GM20000 (cell line): ENCODE results near the gene UBE2C.
"Not testable (repeated sequence)": the region's sequence is repeated elsewhere in the genome, so short reads cannot be mapped to it uniquely, and the experiment has no call there.

Source experiments
- DNase-seq: peaks from one replicate; pipeline ENCODE4 v3.0.0; 2012; ENCODE audit warnings: low spot score
- TF ChIP-seq, protein P1 (sequence below): IDR thresholded peaks from 2 replicates; pipeline ENCODE4 v1.5.1; 2012; ENCODE audit warnings: mild to moderate bottlenecking, control low read depth; ENCODE audit errors: extremely low read depth, missing control alignments

The UBE2C gene

DNA sequence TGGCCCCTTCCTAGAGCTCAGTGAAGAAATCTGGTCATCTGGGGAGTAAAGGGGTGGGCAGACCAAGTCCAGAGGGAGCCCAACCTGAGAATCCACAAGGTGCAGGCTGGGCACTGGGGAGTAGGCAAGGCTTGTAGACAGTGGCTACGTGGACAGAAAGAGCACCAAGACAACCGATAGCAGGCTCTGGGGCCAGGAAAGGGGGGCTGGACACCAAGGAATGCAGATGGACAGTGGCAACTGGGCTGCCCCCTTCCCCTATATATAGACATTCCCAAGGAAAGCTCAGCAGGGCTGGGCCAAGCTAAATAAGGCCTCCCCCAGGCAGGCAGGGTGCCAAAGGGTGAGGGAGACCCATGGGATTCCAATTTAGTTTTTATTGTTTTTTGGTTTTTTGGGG is 16.1 kb downstream of the UBE2C start:
- TF ChIP-seq, protein P1, sequence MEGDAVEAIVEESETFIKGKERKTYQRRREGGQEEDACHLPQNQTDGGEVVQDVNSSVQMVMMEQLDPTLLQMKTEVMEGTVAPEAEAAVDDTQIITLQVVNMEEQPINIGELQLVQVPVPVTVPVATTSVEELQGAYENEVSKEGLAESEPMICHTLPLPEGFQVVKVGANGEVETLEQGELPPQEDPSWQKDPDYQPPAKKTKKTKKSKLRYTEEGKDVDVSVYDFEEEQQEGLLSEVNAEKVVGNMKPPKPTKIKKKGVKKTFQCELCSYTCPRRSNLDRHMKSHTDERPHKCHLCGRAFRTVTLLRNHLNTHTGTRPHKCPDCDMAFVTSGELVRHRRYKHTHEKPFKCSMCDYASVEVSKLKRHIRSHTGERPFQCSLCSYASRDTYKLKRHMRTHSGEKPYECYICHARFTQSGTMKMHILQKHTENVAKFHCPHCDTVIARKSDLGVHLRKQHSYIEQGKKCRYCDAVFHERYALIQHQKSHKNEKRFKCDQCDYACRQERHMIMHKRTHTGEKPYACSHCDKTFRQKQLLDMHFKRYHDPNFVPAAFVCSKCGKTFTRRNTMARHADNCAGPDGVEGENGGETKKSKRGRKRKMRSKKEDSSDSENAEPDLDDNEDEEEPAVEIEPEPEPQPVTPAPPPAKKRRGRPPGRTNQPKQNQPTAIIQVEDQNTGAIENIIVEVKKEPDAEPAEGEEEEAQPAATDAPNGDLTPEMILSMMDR = no peak
- DNase-seq = no peak

DNA sequence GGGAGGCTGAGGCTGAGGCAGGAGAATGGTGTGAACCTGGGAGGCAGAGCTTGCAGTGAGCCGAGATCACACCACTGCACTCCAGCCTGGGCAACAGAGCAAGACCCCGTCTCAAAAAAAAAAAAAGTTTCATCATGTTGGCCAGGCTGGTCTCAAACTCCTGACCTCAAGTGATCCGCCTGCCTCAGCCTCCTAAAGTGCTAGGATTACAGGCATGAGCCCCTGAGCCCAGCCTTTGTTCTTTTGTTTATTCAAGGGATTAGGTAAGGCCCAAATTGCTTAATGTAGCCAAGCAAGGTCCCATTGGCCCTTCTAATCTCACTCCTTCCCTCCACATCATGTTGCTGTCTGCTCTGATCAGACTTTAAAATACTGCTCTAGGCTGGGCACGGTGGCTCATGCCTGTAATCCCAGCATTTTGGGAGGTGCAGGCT is 17.2 kb downstream of the UBE2C start:
- not testable (repeated sequence) for DNase-seq

DNA sequence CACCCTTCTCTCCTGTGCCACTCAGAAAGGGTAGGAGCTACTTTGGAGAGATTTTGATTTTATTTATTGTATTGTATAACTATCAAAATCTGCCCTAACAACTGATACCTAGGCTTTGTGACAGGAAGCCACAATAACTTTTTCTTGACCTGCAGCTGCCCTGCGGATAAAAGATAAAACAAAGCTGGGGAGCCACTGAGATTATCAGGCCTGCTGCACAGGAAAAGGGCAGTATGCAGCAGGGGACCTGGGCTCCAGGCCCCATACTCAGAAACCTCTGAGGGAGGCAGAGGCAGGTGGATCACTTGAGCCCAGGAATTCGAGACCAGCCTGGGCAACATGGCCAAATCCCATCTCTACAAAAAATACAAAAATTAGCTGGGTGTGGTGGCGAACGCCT is 20.2 kb downstream of the UBE2C start:
- TF ChIP-seq, protein P1 = no peak
- DNase-seq = no peak

DNA sequence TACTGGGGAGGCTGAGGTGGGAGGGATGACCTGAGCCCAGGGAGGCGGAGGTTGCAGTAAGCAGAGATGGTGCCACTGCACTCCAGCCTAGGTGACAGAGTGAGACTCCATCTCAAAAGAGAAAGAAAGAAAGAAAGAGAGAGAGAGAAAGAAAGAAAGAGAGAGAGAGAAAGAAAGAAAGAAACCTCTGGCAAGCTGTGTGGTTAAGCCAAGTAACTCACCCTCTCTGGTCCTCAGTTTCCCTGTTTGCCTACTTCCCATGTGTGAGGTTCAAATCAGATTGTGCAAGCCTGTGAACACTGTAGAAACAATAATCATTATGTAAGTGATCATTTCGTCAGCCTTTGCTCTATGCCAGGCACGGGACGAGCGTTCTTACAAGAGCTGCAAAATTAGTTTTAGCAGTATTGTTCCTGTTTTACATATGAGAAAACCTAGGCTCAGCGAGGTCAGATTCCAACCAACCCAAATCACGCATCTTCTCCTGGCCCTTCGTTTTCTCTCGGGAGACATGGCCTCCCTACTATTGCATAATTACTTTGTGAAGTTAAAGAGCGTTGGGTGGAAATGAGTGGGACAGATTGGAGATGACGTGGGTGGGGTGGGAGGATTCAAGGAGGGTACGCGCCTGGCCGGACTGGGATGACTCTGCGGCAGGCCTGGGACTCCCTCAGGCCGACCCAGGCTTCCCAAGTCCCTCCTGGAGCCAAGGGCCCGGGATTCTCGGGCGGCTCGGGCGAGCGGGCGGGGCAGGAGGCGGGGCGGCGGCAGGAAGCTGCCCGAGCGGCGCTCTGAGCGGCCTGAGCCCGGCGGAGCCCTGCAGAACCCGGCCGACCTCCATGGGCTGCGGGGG is 20.8 kb downstream of the UBE2C start, which contains the start of gene SNX21:
Gene SNX21 (plus strand): TSS at position 770 of the 853 bp plus-strand sequence. CDS start 121 bp downstream, outside the sequence.
- DNase-seq = peak; percentile 75
- TF ChIP-seq, protein P1 = no peak

DNA sequence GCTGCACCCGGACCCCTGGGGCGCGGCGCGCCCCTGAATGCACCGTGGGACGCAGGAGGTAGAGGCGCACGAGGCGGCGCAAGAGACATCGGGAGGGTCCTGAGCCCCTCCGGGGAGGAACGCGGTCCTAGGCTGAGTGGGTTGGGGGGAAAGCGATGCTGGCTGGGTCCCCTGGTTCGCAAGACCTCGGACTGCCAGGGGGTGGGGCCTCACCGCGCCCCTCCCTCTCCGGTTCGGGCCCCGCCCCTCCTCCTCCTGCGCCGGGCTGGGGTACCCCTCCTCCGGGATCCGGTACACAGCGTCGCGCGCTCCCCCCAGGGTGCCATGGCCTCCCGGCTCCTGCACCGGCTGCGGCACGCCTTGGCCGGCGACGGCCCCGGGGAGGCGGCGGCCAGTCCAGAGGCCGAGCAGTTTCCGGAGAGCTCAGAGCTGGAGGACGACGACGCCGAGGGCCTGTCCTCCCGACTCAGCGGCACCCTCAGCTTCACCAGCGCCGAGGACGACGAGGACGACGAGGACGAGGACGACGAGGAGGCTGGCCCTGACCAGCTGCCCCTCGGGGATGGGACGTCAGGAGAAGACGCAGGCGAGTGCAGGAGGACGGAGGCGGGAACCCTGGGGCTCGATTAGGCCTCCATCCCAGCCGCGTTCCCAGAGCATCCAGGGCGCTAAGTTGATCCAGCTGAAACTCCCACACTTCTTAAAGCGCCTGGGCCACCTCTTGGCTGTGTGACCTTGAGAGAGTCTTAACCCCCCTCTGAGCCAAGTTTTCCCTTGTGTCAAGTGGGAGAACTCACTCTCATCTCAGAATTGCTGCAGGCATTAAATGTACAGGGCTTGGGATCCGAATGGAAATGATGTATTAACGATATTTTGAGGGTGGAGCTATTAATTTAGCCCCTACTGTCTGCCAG is 21.7 kb downstream of the UBE2C start:
- TF ChIP-seq, protein P1 = no peak
- peak; percentile 85 for DNase-seq

DNA sequence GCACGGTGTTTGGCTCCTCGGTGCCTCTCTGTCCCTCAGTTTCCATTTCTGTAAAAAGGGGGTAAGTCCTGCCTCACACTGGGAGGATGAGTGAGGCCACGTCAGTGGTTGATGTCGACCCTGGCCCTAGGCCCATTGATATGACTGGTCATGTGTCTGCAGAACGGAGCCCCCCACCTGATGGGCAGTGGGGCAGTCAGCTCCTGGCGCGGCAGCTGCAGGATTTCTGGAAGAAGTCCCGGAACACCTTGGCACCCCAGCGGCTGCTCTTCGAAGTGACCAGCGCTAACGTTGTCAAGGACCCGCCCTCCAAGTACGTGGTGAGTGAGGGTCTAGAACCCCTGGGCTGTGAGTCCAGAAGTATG is 22.3 kb downstream of the UBE2C start:
- TF ChIP-seq, protein P1 = no peak
- DNase-seq = no peak

DNA sequence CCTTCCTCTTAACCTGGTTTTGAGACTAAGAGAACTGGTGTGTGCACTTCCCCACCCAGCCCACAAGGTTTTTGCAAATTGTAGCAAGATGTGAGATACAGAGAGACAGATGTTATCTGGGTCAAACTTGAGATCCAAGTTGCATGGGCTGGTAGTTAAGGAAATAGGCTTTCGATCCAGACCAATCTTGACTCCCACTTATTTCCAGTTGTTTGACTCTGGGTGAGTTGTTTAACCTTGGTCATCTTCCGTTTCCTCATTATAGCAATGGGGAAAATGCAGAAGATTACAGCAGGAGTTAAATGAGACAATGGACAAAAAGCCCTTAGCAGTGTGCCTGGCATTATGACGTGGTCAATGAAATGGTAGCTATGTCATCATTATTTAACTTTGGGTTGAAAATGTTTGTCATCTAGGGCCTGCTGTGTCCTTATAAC is 22.9 kb downstream of the UBE2C start:
- no peak for DNase-seq
- TF ChIP-seq, protein P1 = no peak
